ENCODE data around the gene HOXA9. TPM values are rescaled to one million over a fixed set of nuclear protein-coding genes. Genes with fewer than 3 reads are reported as not detected.

HOXA9 gene
- total and polyA plus RNA-seq, 3 donors from 2014 or later = 0.25 to 1.0 (median 0.39) TPM

DNA sequence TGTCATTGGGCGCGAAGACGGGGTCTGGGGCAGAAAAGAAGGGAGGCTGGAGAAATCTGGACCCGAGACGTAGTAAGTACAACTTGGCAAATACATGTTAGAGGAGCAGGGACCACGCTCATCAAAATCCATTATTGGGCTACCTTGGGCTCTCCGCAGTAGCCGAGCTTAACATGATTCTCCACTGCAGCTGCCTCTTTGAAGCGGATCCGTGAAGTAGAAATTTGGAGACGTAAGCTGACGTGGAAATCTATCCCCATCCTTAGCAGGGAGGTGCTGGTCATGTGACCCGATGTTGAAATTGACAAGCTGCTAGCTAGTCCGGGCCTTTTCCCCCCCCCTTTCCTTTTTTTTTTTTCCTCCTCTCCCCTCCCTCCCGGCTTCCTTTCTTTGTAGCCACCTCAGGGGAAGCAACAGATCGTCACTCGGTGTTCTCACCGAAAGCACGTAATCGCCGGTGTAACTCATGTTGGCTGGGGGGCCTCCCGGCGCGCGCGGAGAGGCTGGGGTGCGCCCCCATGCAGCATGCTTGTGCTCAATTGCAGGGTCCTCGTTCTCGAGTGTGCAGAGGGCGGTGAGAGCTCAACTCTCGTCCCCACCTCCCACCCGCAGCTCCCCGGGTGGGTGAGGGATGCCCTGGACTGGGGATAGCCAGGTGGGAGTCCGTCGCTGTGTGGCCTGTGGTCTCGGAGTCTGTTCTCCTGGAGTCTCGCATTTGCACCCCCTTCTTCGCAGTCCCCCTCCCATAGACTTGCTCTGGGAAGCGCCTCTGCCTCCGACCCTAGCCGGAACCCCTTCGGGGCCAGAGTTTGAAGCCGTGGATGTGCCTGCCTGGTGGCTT is 19.9 kb upstream of the HOXA9 start, which contains the start of gene HOXA11:
Gene HOXA11 (minus strand): TSS at position 220 of the 841 bp plus-strand sequence. CDS start 88 bp downstream, at position 132.
- H3K4me1 ChIP-seq = peaks cover 7% of the 10 kb centered on the region
- TF ChIP-seq POLR2A (IDR thresholded peaks at IDR 0.05) = no peak
- TF ChIP-seq, protein P1, sequence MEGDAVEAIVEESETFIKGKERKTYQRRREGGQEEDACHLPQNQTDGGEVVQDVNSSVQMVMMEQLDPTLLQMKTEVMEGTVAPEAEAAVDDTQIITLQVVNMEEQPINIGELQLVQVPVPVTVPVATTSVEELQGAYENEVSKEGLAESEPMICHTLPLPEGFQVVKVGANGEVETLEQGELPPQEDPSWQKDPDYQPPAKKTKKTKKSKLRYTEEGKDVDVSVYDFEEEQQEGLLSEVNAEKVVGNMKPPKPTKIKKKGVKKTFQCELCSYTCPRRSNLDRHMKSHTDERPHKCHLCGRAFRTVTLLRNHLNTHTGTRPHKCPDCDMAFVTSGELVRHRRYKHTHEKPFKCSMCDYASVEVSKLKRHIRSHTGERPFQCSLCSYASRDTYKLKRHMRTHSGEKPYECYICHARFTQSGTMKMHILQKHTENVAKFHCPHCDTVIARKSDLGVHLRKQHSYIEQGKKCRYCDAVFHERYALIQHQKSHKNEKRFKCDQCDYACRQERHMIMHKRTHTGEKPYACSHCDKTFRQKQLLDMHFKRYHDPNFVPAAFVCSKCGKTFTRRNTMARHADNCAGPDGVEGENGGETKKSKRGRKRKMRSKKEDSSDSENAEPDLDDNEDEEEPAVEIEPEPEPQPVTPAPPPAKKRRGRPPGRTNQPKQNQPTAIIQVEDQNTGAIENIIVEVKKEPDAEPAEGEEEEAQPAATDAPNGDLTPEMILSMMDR (IDR thresholded peaks at IDR 0.05) = no peak
- no peaks in the 10 kb centered on the region for H3K36me3 ChIP-seq (ENCODE audit: low read depth, missing control alignments)
- no peaks in the 10 kb centered on the region for H3K9me3 ChIP-seq
- 6 to 8% methylated on average over 32 to 38 of the region's 43 CpGs for WGBS, 2 donors
- no peak within 1 kb of the TSS for H3K27ac ChIP-seq
- peaks cover 8% of the 10 kb centered on the region for H3K27me3 ChIP-seq
- H3K4me3 ChIP-seq = peak within 1 kb of the TSS in 1 of 2 donors; percentile 13
- DNase-seq = peak; percentile 13
- intact Hi-C loops (cut with DNase I; ENCODE audit: low total_unique reads) = no loop called here

DNA sequence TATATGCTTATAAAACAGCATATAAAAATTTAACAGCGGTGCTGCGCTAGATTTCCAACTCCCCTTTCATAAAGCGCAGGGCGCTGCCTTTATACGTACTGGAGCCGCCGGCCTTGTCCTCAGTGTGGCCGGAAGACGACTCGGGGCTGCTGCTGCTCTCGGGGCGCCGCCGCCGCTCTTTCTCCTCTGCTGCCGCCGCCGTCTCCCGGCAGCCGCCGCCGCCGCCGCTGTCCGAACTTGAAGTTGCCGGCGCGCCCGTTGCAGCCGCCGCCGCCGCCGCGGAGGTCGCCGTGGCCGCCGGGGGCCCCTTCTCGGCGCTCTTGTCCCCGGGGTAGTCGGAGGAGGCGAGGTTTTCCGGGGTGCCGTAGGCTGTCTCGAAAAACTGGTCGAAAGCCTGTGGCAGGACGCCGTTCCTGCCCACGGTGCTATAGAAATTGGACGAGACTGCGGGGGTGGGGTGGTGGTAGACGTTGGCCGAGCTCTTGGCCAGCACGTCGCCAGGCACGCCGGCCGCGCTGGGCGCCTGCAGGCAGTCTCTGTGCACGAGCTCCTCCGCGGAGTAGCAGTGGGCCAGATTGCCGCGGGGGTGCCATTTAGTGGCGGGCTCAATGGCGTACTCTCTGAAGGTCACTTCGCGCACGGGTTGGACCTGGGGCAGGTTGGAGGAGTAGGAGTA is 19.1 kb upstream of the HOXA9 start:
- H3K27me3 ChIP-seq = peaks cover 8% of the 10 kb centered on the region
- 3% methylated on average over 31 to 72 of the region's 72 CpGs for WGBS, 2 donors
- no peaks in the 10 kb centered on the region for H3K36me3 ChIP-seq (ENCODE audit: low read depth, missing control alignments)
- peak overlapping the region in 1 of 2 donors; percentile 13 for H3K4me3 ChIP-seq
- no peak for TF ChIP-seq POLR2A (IDR thresholded peaks at IDR 0.05)
- TF ChIP-seq, protein P1 (IDR thresholded peaks at IDR 0.05) = no peak
- H3K4me1 ChIP-seq = peaks cover 7% of the 10 kb centered on the region
- H3K9me3 ChIP-seq = no peaks in the 10 kb centered on the region
- peak; percentile 28 for DNase-seq
- intact Hi-C loops (cut with DNase I; ENCODE audit: low total_unique reads) = no loop called here
- no peak overlapping the region for H3K27ac ChIP-seq

DNA sequence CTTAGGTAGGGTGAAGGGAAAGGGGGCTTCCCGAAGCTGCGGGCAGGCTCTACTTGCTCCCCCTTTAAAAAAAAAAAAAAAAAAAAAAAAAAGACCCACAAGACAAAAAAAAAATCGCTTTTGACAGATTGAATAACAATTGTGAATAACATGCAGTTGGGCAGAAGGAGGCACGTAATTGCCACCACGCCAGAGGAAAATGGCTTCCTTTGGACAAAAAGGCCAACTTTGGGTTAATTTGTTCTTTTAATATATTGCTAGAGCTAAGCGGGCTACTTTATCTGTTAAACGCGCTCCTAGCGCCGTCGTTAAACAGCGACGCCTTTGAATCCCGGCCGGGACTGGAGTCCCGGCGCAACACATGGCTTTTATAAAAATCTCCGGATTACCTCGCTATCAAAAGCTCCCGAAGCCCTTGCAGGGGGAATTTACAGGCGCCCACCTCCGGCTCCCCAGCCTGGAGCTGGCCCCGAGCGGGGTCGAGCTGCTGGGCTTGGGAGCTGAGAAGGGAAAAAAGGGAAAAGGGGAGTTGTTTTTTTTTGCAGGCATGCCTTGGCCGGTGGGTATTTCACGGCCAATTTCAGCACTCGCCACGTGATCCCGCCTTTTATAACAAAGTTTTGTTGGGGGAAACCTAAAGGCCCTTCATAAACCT is 18.5 kb upstream of the HOXA9 start:
- Histone ChIP-seq H3K27ac (no peak overlapping the region), H3K4me3 (no peak overlapping the region), H3K9me3 (no peaks in the 10 kb centered on the region), H3K27me3 (peaks cover 8% of the 10 kb centered on the region), H3K4me1 (peaks cover 7% of the 10 kb centered on the region), H3K36me3 (ENCODE audit: low read depth, missing control alignments) (no peaks in the 10 kb centered on the region)
- TF ChIP-seq POLR2A (IDR thresholded peaks at IDR 0.05) = no peak
- TF ChIP-seq, protein P1 (IDR thresholded peaks at IDR 0.05) = no peak
- no peak for DNase-seq
- intact Hi-C loops (cut with DNase I; ENCODE audit: low total_unique reads) = no loop called here
- WGBS, 2 donors = 6 to 7% methylated on average over 30 of the region's 30 CpGs

DNA sequence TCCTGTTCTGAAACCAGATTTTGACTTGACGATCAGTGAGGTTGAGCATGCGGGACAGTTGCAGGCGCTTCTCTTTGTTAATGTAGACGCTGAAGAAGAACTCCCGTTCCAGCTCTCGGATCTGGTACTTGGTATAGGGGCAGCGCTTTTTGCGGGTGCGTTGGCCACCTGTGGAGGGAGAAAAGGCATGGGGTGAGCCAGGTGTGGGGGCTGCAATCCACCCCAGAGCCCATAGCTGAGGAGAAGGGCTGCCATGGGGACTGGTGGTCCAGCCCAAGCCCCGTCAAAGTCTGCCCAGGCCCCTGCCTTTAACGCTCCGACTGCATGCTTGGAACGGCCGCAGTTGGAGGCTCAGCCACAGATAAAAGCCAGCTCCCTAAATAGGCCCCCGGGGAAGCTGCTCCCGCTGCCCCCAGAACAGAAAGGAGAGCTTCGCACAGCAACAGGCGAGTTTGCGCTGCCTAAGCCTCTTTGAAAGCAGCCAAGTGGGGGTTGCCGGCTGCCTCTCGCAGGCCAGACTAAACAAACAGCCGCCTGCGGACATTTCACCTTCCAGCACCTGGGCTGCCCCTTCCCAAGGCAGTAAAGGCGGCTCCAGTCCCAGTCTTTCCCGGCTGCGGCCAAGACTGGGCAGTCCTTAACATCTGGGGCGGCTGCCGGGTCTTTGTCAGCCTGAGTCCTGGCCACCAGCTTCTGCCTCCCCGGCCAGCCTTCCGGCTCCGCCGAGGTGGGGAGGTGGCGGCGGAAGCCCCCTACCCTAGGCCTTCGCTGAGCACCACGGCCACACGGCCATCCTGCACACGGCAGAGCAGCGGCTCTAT is 17.7 kb upstream of the HOXA9 start:
- H3K27me3 ChIP-seq = peaks cover 8% of the 10 kb centered on the region
- H3K9me3 ChIP-seq = no peaks in the 10 kb centered on the region
- H3K27ac ChIP-seq = no peak overlapping the region
- H3K36me3 ChIP-seq (ENCODE audit: low read depth, missing control alignments) = no peaks in the 10 kb centered on the region
- no peak for TF ChIP-seq POLR2A (IDR thresholded peaks at IDR 0.05)
- TF ChIP-seq, protein P1 (IDR thresholded peaks at IDR 0.05) = no peak
- DNase-seq = no peak
- 10 to 16% methylated on average over 32 to 39 of the region's 39 CpGs for WGBS, 2 donors
- intact Hi-C loops (cut with DNase I; ENCODE audit: low total_unique reads) = no loop called here
- H3K4me1 ChIP-seq = peaks cover 7% of the 10 kb centered on the region
- H3K4me3 ChIP-seq = no peak overlapping the region

Measured in testis (tissue), 3 donors.